GM06990 (cell line): ENCODE results near the gene CROCC.
A peak's percentile ranks its signal among the peaks of the same experiment; 100 is the strongest.
"Not testable (repeated sequence)": the region's sequence is repeated elsewhere in the genome, so short reads cannot be mapped to it uniquely, and the experiment has no call there.

Experiments
- DNase-seq: peaks from one replicate; pipeline ENCODE4 v3.0.0-alpha.2; 2011; ENCODE audit not compliant: insufficient read length; ENCODE audit errors: extremely low read depth
- H3K27me3 ChIP-seq: replicated peaks from 2 replicates; pipeline ENCODE4 v1.6.0; 2011; ENCODE audit warnings: low read length; ENCODE audit not compliant: control insufficient read depth, insufficient read depth
- H3K36me3 ChIP-seq: 2 replicates; pipeline ENCODE4 v1.5.1; 2011; ENCODE audit warnings: low read length; ENCODE audit not compliant: control insufficient read depth, insufficient read depth
- H3K4me3 ChIP-seq: replicated peaks from 2 replicates; pipeline ENCODE4 v1.5.1; 2011; ENCODE audit warnings: low read depth, mild to moderate bottlenecking, control low read depth, low read length
- CTCF ChIP-seq: IDR thresholded peaks from 2 replicates; pipeline ENCODE4 v1.5.1; 2011; ENCODE audit warnings: low read length, control low read depth, mild to moderate bottlenecking, inconsistent platforms; ENCODE audit not compliant: insufficient read depth, poor library complexity, severe bottlenecking

CROCC gene

DNA sequence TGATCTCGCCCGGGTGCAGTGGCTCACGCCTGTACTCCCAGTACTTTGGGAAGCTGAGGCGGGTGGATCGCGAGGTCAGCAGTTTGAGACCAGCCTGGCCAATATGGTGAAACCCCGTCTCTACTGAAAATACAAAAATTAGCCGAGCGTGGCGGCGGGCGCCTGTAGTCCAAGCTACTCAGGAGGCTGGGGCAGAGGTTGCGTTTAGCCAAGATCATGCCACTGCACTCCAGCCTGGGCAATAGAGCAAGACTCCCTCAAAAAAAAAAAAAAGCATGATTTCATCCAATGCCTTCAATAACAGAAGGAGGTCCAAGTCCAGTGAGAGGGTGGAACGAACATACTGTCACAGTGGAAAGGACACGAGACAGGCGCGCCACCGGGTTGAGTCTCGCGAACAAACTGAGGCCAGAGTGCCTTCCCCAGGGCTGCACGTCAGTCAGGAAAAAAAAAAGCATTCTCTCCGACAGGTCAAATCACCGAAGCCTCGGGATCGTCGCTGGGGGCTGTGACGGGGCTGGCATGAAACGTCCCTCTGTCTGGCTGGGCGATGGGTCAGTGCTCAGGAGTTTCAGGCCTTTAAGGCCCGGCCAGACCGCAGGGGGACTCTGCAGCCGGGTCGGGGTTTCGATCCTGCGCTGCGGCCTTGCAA lies 8.4 kb upstream of the CROCC start:
- TF ChIP-seq CTCF, result no peak
- no peak for DNase-seq
- Histone ChIP-seq H3K27me3 (no peaks in the 10 kb centered on the region; the same call in none of the 2 replicates), H3K4me3 (peak overlapping the region; percentile 60), H3K36me3 (no peaks in the 10 kb centered on the region)

GRCh38 chr1:16913833-16914662 lies 7.7 kb upstream of the CROCC start:
- Histone ChIP-seq H3K27me3 (no peaks in the 10 kb centered on the region; the same call in none of the 2 replicates), H3K36me3 (no peaks in the 10 kb centered on the region), H3K4me3 (peak overlapping the region; percentile 60)
- no peak for TF ChIP-seq CTCF
- peak; percentile 93 for DNase-seq

DNA sequence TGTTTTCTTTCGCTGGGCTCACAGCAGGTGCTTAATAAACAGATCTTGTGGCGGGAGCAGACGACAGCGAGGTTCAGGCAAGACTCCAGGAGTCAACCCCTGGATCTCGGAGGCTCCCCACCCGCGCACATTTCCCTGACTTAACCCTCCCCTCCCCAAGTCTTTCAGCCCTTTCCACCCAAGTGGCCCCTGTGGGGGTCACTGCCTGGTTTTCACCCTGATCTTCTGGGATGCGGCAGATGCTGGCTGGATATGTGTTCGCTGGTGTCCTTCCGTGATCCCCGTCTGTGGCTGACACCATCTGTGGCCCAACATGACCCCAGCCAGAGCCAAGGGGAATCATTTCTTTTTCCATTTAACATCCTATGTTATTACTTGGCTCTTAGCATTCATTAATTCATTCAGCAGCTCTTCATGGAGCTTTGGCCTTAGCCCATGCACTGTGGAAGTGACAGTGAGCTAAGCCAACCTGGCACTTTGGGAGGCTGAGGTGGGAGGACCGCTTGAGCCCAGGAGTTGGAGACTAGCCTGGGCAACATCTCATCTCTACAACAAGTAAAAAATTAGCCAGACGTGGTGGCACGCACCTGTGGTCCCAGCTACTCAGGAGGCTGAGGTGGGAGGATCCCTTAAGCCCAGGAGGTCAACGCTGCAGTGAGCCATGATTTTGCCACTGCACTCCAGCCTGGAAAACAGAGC lies 6.7 kb upstream of the CROCC start:
- H3K4me3 ChIP-seq, H3K27me3 ChIP-seq, H3K36me3 ChIP-seq, DNase-seq: not testable (repeated sequence)

DNA sequence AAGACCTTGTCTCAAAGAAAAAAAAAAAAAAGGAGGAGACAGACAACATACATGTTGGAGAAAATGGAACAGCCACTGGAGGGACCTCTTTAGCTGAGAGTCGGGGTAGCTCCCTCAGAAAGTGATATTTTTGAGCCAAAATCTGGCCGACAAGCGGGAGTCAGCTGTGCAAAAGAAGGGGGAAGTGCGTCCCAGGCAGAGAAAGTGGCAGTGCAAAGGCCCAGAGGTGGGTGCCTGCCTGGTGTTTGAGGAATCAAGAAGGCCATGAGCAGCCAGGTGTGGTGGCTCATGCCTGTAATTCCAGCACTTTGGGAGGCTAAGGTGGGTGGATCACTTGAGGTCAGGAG lies 6.1 kb upstream of the CROCC start:
- no peak for DNase-seq
- no peaks in the 10 kb centered on the region for H3K36me3 ChIP-seq
- H3K27me3 ChIP-seq, result no peaks in the 10 kb centered on the region; the same call in none of the 2 replicates
- TF ChIP-seq CTCF, result peak; percentile 1
- no peak overlapping the region for H3K4me3 ChIP-seq

GRCh38 chr1:16916036-16916880 lies 5.5 kb upstream of the CROCC start:
- H3K27me3 ChIP-seq, H3K36me3 ChIP-seq, DNase-seq, H3K4me3 ChIP-seq: not testable (repeated sequence)

- no peak for TF ChIP-seq CTCF
- H3K27me3 ChIP-seq, result peaks cover 1% of the 10 kb centered on the region
- H3K36me3 ChIP-seq, result no peaks in the 10 kb centered on the region
- DNase-seq, result no peak
- no peak overlapping the region for H3K4me3 ChIP-seq
Observed at GRCh38 chr1:16918371-16918770, 3.4 kb upstream of the CROCC start.

- not testable (repeated sequence) for H3K36me3 ChIP-seq, H3K4me3 ChIP-seq, DNase-seq, H3K27me3 ChIP-seq
Observed at GRCh38 chr1:16918936-16919665, 2.6 kb upstream of the CROCC start.
